Measurements from ENCODE around the gene CREG2. TPM values are rescaled to one million over a fixed set of nuclear protein-coding genes. Genes with fewer than 3 reads are reported as not detected.
"Not testable (repeated sequence)": the region's sequence is repeated elsewhere in the genome, so short reads cannot be mapped to it uniquely, and the experiment has no call there.

CREG2 gene
- total RNA-seq, 1 donor from 2014 or later: 0.26 TPM

DNA sequence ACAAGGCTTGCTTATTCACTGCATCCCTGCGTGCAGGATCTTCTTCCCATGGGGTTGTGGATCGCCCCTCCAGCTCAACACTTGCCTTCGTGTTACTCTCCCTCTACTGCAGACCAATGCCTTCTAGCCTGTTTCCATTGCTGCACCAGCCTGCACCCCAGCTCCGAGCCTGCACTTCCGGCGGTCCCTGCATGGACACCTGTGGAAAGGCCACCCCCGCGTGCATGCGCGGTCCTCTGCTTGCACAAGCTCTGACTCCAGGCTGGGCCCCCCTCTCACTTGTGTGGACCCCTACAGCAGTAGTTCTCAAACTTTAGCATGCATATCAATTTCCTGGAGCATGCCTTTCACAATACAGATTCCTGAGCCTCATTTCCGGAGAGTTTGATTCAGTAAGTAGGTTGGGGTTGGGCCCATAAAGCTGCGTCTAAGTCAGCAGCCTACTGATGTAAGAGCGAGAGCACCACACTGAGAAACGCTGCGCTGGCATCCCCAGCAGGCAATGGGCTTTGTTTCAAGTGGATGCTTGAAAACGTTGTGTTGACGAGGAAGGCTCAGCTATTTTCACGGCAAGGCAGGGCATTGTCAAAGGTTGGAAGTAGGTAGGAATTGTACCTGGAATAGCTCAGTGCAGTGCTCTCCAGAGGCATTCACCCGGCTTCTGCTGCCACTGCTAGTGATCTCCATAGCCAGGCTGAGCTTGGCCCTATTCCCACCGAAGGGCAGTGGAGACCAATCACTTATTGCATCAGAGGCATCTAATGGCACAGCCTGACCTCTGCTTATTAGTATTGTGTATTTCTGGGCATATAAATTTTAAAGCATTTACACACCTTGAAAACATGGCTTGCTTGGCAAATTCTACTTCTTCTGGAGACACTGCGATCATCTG, 32.6 kb downstream of the CREG2 start:
- no peak for FAIRE-seq
- Histone ChIP-seq H3K27me3 (ENCODE audit: control insufficient read depth, insufficient read depth, low read length) (no peaks in the 10 kb centered on the region), H3K36me3 (ENCODE audit: control insufficient read depth, insufficient read depth, low read length) (no peaks in the 10 kb centered on the region), H3K4me3 (ENCODE audit: low read depth, low read length) (no peak overlapping the region)
- DNase-seq (ENCODE audit: low read depth): no peak
- TF ChIP-seq, protein P1, sequence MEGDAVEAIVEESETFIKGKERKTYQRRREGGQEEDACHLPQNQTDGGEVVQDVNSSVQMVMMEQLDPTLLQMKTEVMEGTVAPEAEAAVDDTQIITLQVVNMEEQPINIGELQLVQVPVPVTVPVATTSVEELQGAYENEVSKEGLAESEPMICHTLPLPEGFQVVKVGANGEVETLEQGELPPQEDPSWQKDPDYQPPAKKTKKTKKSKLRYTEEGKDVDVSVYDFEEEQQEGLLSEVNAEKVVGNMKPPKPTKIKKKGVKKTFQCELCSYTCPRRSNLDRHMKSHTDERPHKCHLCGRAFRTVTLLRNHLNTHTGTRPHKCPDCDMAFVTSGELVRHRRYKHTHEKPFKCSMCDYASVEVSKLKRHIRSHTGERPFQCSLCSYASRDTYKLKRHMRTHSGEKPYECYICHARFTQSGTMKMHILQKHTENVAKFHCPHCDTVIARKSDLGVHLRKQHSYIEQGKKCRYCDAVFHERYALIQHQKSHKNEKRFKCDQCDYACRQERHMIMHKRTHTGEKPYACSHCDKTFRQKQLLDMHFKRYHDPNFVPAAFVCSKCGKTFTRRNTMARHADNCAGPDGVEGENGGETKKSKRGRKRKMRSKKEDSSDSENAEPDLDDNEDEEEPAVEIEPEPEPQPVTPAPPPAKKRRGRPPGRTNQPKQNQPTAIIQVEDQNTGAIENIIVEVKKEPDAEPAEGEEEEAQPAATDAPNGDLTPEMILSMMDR (IDR thresholded peaks at IDR 0.05; ENCODE audit: insufficient read depth, low read length, severe bottlenecking): no peak

DNA sequence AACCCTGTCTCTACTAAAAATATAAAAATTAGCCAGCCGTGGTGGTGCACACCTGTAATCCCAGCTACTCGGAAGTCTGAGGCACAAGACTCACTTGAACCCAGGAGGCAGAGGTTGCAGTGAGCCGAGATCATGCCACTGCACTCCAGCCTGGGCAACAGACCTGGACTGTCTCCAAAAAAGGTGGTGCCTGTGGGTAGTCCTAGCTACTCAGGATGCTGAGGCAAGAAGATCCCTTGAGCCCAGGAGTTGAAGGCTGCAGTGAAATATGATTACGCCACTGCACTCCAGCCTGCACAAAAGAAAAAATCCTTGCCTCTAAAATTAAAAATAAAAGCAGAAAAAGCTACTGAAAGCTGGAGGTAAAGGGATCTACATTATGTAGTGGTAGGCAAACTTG, 34.7 kb downstream of the CREG2 start:
- not testable (repeated sequence) for H3K36me3 ChIP-seq (ENCODE audit: control insufficient read depth, insufficient read depth, low read length); FAIRE-seq; H3K4me3 ChIP-seq (ENCODE audit: low read depth, low read length); DNase-seq (ENCODE audit: low read depth); H3K27me3 ChIP-seq (ENCODE audit: control insufficient read depth, insufficient read depth, low read length)

- DNase-seq (ENCODE audit: low read depth) (no peak), FAIRE-seq (no peak)
- no peaks in the 10 kb centered on the region for H3K36me3 ChIP-seq (ENCODE audit: control insufficient read depth, insufficient read depth, low read length)
- no peaks in the 10 kb centered on the region for H3K27me3 ChIP-seq (ENCODE audit: control insufficient read depth, insufficient read depth, low read length)
- H3K4me3 ChIP-seq (ENCODE audit: low read depth, low read length): no peak overlapping the region
- TF ChIP-seq, protein P1 (IDR thresholded peaks at IDR 0.05; ENCODE audit: insufficient read depth, low read length, severe bottlenecking): no peak
Measured at GRCh38 chr2:101351207-101351606, 36.1 kb downstream of the CREG2 start.

DNA sequence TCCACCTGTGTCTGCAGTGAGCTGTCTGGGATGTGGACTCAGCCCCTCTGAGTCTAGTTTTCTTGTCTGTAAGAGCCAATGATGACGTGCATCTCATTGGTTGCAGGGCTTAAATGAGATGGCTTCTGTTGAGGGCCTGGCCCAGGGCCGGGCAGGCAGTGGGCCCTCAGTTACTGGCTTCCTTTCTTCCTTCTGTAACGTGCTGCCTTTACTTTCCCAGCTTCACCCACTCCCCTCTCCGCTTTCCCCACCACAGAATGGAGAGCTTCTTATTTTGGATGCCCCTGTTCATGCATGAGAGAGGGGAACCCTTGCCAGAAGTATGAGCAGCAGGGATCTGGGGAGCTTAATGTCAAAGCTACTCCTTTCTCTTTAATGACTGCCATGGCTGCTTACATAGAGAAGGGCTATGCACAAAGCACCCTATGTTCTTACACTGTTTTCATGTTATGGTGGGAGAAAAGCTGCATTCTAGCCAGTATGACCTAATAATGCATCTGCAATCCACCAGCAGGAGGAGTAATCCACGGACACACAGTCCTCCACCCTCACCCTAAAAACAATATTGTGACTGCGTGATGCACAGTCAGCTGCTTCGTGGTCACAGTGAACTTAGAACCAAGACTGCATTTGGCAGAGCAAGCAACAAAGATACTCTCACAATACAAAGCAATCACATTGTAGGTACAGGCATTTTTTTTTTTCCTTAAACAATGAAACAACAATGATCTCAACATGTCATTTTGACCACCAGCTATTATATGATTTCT, 37.2 kb downstream of the CREG2 start:
- DNase-seq (ENCODE audit: low read depth) (peak; percentile 32), FAIRE-seq (no peak)
- no peak overlapping the region for H3K4me3 ChIP-seq (ENCODE audit: low read depth, low read length)
- TF ChIP-seq, protein P1 (IDR thresholded peaks at IDR 0.05; ENCODE audit: insufficient read depth, low read length, severe bottlenecking): peak; percentile 26
- H3K27me3 ChIP-seq (ENCODE audit: control insufficient read depth, insufficient read depth, low read length): no peaks in the 10 kb centered on the region
- H3K36me3 ChIP-seq (ENCODE audit: control insufficient read depth, insufficient read depth, low read length): no peaks in the 10 kb centered on the region

DNA sequence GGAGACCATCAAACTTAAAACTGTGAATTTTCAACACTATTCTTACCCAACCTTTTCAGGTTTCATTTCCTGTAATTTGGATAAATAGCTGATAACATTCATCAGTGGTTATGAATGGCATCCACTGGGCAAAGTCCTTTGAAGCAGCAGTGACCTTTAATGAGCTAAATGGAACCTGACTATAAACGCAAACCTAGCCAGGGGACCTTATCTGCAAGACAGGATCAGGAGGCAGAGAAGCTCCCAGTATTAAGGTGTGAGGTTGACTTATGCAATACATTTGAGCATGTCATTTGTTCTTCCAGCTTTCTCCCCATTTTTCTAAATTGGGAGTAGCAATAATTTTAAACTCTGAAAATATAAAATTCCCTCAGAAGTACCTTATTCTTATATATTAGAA, 38.4 kb downstream of the CREG2 start:
- Histone ChIP-seq H3K4me3 (ENCODE audit: low read depth, low read length) (no peak overlapping the region), H3K36me3 (ENCODE audit: control insufficient read depth, insufficient read depth, low read length) (no peaks in the 10 kb centered on the region), H3K27me3 (ENCODE audit: control insufficient read depth, insufficient read depth, low read length) (no peaks in the 10 kb centered on the region)
- TF ChIP-seq, protein P1 (IDR thresholded peaks at IDR 0.05; ENCODE audit: insufficient read depth, low read length, severe bottlenecking): no peak
- FAIRE-seq (no peak), DNase-seq (ENCODE audit: low read depth) (no peak)

GRCh38 chr2:101346909-101347308, 40.4 kb downstream of the CREG2 start:
- TF ChIP-seq, protein P1 (IDR thresholded peaks at IDR 0.05; ENCODE audit: insufficient read depth, low read length, severe bottlenecking): no peak
- no peaks in the 10 kb centered on the region for H3K27me3 ChIP-seq (ENCODE audit: control insufficient read depth, insufficient read depth, low read length)
- H3K36me3 ChIP-seq (ENCODE audit: control insufficient read depth, insufficient read depth, low read length): no peaks in the 10 kb centered on the region
- H3K4me3 ChIP-seq (ENCODE audit: low read depth, low read length): no peak overlapping the region
- no peak for DNase-seq (ENCODE audit: low read depth)
- no peak for FAIRE-seq

Data from bronchial epithelial cell (primary cell).